Mammary epithelial cell (primary cell): Measurements from ENCODE around the gene FNDC3B.

Experiments
- CTCF ChIP-seq, 2 donors: IDR thresholded peaks in 1 of 2; conservative IDR thresholded peaks in 1 of 2; 2 replicates each; pipeline ENCODE4 v1.5.1; 2011 to 2012; ENCODE audit warnings: inconsistent platforms in 2 of 2, low read length in 2 of 2, mild to moderate bottlenecking in 2 of 2, control low read depth in 1 of 2, low read depth in 1 of 2; ENCODE audit not compliant: insufficient read depth in 1 of 2; ENCODE audit errors: extremely low read depth in 1 of 2
- EZH2 ChIP-seq: IDR thresholded peaks from 2 replicates; pipeline ENCODE4 v1.6.1; 2012; ENCODE audit warnings: low read length, inconsistent platforms, borderline replicate concordance

GRCh38 chr3:172138193-172138537, 98.8 kb downstream of the FNDC3B start:
- no peak for TF ChIP-seq EZH2
- TF ChIP-seq CTCF (conservative IDR thresholded peaks at IDR 0.05 in 1 of 2, IDR thresholded peaks at IDR 0.05 in 1 of 2; ENCODE audit: extremely low read depth in 1 of 2, insufficient read depth in 1 of 2, low read depth in 1 of 2, low read length in 2 of 2) = no peak
